GM23338 (cell line): ENCODE results near the gene ENTPD6. TPM values are rescaled to one million over a fixed set of nuclear protein-coding genes. Genes with fewer than 3 reads are reported as not detected.

Experiments
- EZH2 ChIP-seq: fragments of 200-600 bp; sonication (generic); IDR thresholded peaks from one replicate; pipeline ENCODE4 v1.8.0; 2017; ENCODE audit warnings: antibody characterized with exemption, mild to moderate bottlenecking, low read depth; ENCODE audit not compliant: unreplicated experiment
- NANOG ChIP-seq: IDR thresholded peaks from 2 replicates; pipeline ENCODE4 v1.6.1; 2016; ENCODE audit warnings: antibody characterized with exemption, borderline replicate concordance
- POLR2AphosphoS5 ChIP-seq: IDR thresholded peaks from 2 replicates; pipeline ENCODE4 v1.6.1; 2016; ENCODE audit warnings: antibody characterized with exemption, low read depth
- ZNF331 ChIP-seq: fragments of 250-450 bp; sonication (Bioruptor Pico); IDR thresholded peaks from 2 replicates; pipeline ENCODE4 v1.5.0; 2020; ENCODE audit warnings: low read depth, mild to moderate bottlenecking, moderate library complexity
- polyA plus RNA-seq: library from polyadenylated mRNA; unstranded; fragments of >200 nt; fragmentation: Nextera tagmentation; extraction: Ambion mirVana; gene quantifications from 2 replicates; pipeline ENCODE4 v1.2.1, GENCODE V29; 2016
- total RNA-seq: library from RNA; depleted of rRNA; stranded (reverse); fragments of >200 nt; shearing (Covaris generic); gene quantifications from 2 replicates; pipeline ENCODE4 v1.2.3, GENCODE V29; 2014
- TF ChIP-seq, protein P1 (sequence below): fragments of 250-450 bp; sonication (Bioruptor Pico); IDR thresholded peaks from 2 replicates; pipeline ENCODE4 v1.5.0; 2020; ENCODE audit warnings: mild to moderate bottlenecking, moderate library complexity
- TF ChIP-seq, protein P2 (sequence below): IDR thresholded peaks from one replicate; pipeline ENCODE4 v1.6.1; 2018; ENCODE audit warnings: antibody characterized with exemption; ENCODE audit not compliant: unreplicated experiment

The ENTPD6 gene
- total and polyA plus RNA-seq, 2 experiments from 2014 or later, result 19.3 to 45.9 TPM

DNA sequence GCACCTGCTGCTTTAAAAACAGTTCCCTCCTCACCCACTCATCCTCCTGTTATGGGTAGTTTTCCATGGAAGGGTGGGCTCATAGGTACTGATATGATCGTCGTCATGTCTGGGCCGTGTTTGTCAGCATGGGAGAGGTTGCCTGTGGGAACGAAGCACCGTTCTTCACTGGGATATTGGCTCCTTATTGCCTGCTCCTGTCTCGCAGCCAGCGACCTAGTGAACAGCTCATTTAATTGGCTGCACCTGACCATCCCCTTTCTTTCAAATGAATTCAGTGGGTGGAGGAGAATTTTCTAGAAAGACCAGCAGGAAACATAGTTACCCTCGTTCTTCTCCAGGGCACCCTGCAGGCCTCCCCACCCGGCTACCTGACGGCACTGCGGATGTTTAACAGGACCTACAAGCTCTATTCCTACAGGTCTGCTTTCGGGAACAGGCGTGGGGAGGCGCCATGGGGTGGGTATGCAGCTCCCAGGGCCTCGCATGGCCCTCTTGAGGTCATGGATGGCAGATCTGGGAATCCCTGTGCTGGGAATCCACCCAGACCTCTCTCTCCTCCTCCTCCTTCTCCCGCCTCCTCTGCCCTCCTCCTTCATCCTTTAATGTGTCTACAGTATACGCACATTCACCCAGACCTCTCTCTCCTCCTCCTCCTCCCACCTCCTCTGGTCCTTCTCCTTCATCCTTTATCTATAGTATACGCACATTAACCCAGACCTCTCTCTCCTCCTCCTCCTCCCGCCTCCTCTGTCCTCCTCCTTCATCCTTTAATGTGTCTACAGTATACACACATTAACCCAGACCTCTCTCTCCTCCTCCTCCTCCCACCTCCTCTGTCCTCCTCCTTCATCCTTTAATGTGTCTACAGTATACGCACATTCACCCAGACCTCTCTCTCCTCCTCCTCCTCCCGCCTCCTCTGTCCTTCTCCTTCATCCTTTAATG, 21.9 kb downstream of the ENTPD6 start (continued):
- TF ChIP-seq, protein P1, sequence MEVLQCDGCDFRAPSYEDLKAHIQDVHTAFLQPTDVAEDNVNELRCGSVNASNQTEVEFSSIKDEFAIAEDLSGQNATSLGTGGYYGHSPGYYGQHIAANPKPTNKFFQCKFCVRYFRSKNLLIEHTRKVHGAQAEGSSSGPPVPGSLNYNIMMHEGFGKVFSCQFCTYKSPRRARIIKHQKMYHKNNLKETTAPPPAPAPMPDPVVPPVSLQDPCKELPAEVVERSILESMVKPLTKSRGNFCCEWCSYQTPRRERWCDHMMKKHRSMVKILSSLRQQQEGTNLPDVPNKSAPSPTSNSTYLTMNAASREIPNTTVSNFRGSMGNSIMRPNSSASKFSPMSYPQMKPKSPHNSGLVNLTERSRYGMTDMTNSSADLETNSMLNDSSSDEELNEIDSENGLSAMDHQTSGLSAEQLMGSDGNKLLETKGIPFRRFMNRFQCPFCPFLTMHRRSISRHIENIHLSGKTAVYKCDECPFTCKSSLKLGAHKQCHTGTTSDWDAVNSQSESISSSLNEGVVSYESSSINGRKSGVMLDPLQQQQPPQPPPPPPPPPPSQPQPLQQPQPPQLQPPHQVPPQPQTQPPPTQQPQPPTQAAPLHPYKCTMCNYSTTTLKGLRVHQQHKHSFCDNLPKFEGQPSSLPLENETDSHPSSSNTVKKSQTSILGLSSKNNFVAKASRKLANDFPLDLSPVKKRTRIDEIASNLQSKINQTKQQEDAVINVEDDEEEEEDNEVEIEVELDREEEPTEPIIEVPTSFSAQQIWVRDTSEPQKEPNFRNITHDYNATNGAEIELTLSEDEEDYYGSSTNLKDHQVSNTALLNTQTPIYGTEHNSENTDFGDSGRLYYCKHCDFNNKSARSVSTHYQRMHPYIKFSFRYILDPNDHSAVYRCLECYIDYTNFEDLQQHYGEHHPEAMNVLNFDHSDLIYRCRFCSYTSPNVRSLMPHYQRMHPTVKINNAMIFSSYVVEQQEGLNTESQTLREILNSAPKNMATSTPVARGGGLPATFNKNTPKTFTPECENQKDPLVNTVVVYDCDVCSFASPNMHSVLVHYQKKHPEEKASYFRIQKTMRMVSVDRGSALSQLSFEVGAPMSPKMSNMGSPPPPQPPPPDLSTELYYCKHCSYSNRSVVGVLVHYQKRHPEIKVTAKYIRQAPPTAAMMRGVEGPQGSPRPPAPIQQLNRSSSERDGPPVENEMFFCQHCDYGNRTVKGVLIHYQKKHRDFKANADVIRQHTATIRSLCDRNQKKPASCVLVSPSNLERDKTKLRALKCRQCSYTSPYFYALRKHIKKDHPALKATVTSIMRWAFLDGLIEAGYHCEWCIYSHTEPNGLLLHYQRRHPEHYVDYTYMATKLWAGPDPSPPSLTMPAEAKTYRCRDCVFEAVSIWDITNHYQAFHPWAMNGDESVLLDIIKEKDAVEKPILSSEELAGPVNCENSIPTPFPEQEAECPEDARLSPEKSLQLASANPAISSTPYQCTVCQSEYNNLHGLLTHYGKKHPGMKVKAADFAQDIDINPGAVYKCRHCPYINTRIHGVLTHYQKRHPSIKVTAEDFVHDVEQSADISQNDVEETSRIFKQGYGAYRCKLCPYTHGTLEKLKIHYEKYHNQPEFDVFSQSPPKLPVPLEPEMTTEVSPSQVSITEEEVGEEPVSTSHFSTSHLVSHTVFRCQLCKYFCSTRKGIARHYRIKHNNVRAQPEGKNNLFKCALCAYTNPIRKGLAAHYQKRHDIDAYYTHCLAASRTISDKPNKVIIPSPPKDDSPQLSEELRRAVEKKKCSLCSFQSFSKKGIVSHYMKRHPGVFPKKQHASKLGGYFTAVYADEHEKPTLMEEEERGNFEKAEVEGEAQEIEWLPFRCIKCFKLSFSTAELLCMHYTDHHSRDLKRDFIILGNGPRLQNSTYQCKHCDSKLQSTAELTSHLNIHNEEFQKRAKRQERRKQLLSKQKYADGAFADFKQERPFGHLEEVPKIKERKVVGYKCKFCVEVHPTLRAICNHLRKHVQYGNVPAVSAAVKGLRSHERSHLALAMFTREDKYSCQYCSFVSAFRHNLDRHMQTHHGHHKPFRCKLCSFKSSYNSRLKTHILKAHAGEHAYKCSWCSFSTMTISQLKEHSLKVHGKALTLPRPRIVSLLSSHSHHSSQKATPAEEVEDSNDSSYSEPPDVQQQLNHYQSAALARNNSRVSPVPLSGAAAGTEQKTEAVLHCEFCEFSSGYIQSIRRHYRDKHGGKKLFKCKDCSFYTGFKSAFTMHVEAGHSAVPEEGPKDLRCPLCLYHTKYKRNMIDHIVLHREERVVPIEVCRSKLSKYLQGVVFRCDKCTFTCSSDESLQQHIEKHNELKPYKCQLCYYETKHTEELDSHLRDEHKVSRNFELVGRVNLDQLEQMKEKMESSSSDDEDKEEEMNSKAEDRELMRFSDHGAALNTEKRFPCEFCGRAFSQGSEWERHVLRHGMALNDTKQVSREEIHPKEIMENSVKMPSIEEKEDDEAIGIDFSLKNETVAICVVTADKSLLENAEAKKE, result no peak
- TF ChIP-seq EZH2 (no peak), ZNF331 (CRISPR knock-in tag) (no peak), POLR2AphosphoS5 (no peak), NANOG (no peak)
- TF ChIP-seq, protein P2, sequence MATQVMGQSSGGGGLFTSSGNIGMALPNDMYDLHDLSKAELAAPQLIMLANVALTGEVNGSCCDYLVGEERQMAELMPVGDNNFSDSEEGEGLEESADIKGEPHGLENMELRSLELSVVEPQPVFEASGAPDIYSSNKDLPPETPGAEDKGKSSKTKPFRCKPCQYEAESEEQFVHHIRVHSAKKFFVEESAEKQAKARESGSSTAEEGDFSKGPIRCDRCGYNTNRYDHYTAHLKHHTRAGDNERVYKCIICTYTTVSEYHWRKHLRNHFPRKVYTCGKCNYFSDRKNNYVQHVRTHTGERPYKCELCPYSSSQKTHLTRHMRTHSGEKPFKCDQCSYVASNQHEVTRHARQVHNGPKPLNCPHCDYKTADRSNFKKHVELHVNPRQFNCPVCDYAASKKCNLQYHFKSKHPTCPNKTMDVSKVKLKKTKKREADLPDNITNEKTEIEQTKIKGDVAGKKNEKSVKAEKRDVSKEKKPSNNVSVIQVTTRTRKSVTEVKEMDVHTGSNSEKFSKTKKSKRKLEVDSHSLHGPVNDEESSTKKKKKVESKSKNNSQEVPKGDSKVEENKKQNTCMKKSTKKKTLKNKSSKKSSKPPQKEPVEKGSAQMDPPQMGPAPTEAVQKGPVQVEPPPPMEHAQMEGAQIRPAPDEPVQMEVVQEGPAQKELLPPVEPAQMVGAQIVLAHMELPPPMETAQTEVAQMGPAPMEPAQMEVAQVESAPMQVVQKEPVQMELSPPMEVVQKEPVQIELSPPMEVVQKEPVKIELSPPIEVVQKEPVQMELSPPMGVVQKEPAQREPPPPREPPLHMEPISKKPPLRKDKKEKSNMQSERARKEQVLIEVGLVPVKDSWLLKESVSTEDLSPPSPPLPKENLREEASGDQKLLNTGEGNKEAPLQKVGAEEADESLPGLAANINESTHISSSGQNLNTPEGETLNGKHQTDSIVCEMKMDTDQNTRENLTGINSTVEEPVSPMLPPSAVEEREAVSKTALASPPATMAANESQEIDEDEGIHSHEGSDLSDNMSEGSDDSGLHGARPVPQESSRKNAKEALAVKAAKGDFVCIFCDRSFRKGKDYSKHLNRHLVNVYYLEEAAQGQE, result no peak
